Fibroblast of upper back skin (primary cell): Measurements from ENCODE around the gene CD68.
"Not testable (repeated sequence)": the region's sequence is repeated elsewhere in the genome, so short reads cannot be mapped to it uniquely, and the experiment has no call there.

Experiments
- DNase-seq: peaks from one replicate; pipeline ENCODE4 v3.0.0-alpha.2; 2013

CD68 gene

GRCh38 chr17:7582396-7583252 is 3.2 kb downstream of the CD68 start:
- no peak for DNase-seq

- DNase-seq, result peak; percentile 98
Measured at GRCh38 chr17:7583253-7584109, 4.0 kb downstream of the CD68 start, which contains the start of gene MPDU1. Gene MPDU1, plus strand, starts transcription at chr17:7583852. Its CDS starts 11 bp downstream, at chr17:7583863.

- no peak for DNase-seq
Measured at GRCh38 chr17:7586673-7587419, 7.4 kb downstream of the CD68 start.

GRCh38 chr17:7587420-7588151 is 8.1 kb downstream of the CD68 start:
- peak; percentile 95 for DNase-seq

GRCh38 chr17:7588553-7589203 is 9.2 kb downstream of the CD68 start:
- DNase-seq, result no peak

- peak; percentile 81 for DNase-seq
Measured at GRCh38 chr17:7589204-7589868, 9.9 kb downstream of the CD68 start.

- DNase-seq, result no peak
Measured at GRCh38 chr17:7589891-7590691, 10.7 kb downstream of the CD68 start, which contains the start of gene SOX15. Gene SOX15, minus strand, starts transcription at chr17:7590094. Its CDS starts 418 bp downstream, at chr17:7589676.

- peak; percentile 62 for DNase-seq
Measured at GRCh38 chr17:7590743-7591142, 11.3 kb downstream of the CD68 start.

GRCh38 chr17:7591596-7591995 is 12.2 kb downstream of the CD68 start:
- no peak for DNase-seq

GRCh38 chr17:7592422-7593021 is 13.1 kb downstream of the CD68 start:
- no peak for DNase-seq

- no peak for DNase-seq
Measured at GRCh38 chr17:7593296-7593695, 13.9 kb downstream of the CD68 start.

- not testable (repeated sequence) for DNase-seq
Measured at GRCh38 chr17:7597561-7597960, 18.1 kb downstream of the CD68 start.

- DNase-seq, result no peak
Measured at GRCh38 chr17:7606280-7606679, 26.8 kb downstream of the CD68 start.

GRCh38 chr17:7610641-7611040 is 31.2 kb downstream of the CD68 start:
- no peak for DNase-seq

- DNase-seq, result no peak
Measured at GRCh38 chr17:7611635-7612293, 32.3 kb downstream of the CD68 start.

- DNase-seq, result no peak
Measured at GRCh38 chr17:7612294-7612640, 32.8 kb downstream of the CD68 start.

- peak; percentile 60 for DNase-seq
Measured at GRCh38 chr17:7613769-7614424, 34.5 kb downstream of the CD68 start.

- DNase-seq, result peak; percentile 100
Measured at GRCh38 chr17:7614425-7615264, 35.2 kb downstream of the CD68 start, which contains the start of gene FXR2. Gene FXR2, minus strand, starts transcription at chr17:7614897. Its CDS starts 365 bp downstream, at chr17:7614532.
